ENCODE results near the gene FAM216A. TPM values are rescaled to one million over a fixed set of nuclear protein-coding genes. Genes with fewer than 3 reads are reported as not detected.
"Not testable (repeated sequence)": the region's sequence is repeated elsewhere in the genome, so short reads cannot be mapped to it uniquely, and the experiment has no call there.

FAM216A gene
- total and polyA plus RNA-seq, 2 of the 4 experiments (the other 2 are of a cell fraction): 14.0 to 31.1 TPM

GRCh38 chr12:110516995-110517394 lies 48.4 kb downstream of the FAM216A start:
- no peaks in the 10 kb centered on the region for H3K9me3 ChIP-seq (ENCODE audit: control insufficient read depth, insufficient read depth, low read length)
- WGBS, 2 experiments (ENCODE audit: extremely low coverage in 2 of 2, insufficient read length in 1 of 2): no CpG with 5 or more reads among the region's 3 CpGs
- ChIA-PET CTCF (no interaction called here), POLR2A (ENCODE audit: unreplicated experiment) (no interaction called here)
- no peak overlapping the region for H3K9ac ChIP-seq (ENCODE audit: low read depth, low read length)
- no peak overlapping the region for H3K4me3 ChIP-seq (ENCODE audit: insufficient read depth, low read depth, low read length)
- no peak overlapping the region for H2BK20ac ChIP-seq (ENCODE audit: low read depth, low read length)
- in situ Hi-C loops (cut with MboI; ENCODE audit: low sequenced_read_pairs): no loop called here
- dilution Hi-C loops (cut with HindIII; ENCODE audit: low sequenced_read_pairs, unreplicated experiment): no loop called here
- no peak overlapping the region for H2BK15ac ChIP-seq (ENCODE audit: low read depth, low read length)
- H3K23ac ChIP-seq (ENCODE audit: low read depth, low read length): no peak overlapping the region
- H3K18ac ChIP-seq (ENCODE audit: low read depth, low read length): no peak overlapping the region
- ATAC-seq (ENCODE audit: low read depth): no peak
- no peak overlapping the region for H4K8ac ChIP-seq (ENCODE audit: low read depth in 2 of 2, low read length in 2 of 2)
- no peaks in the 10 kb centered on the region for H3K4me1 ChIP-seq (ENCODE audit: control insufficient read depth, insufficient read depth, low read length)
- H3K56ac ChIP-seq (ENCODE audit: extremely low read depth, insufficient read depth, low read length): no peak overlapping the region
- no peak for TF ChIP-seq ELK1 (IDR thresholded peaks at IDR 0.05; ENCODE audit: borderline replicate concordance, low read depth, low read length)
- no peaks in the 10 kb centered on the region for H3K79me1 ChIP-seq (ENCODE audit: low read depth in 1 of 2, low read length in 2 of 2)
- no peaks in the 10 kb centered on the region for H3K36me3 ChIP-seq (ENCODE audit: control insufficient read depth, insufficient read depth, low read length)
- H2BK120ac ChIP-seq (ENCODE audit: low read depth, low read length): no peak overlapping the region
- H4K91ac ChIP-seq (ENCODE audit: insufficient read depth, low read depth, low read length): no peak overlapping the region
- no peak overlapping the region for H3K4ac ChIP-seq (ENCODE audit: low read depth, low read length)
- no peaks in the 10 kb centered on the region for H4K20me1 ChIP-seq (ENCODE audit: insufficient read depth, low read length)
- no peak overlapping the region for H2BK5ac ChIP-seq (ENCODE audit: low read depth, low read length, poor library complexity, severe bottlenecking)
- no peak overlapping the region for H3K27ac ChIP-seq (ENCODE audit: insufficient read depth, low read length)
- no peak for DNase-seq
- no peak overlapping the region for H2AFZ ChIP-seq (replicated peaks; ENCODE audit: low read length, poor library complexity)
- no peaks in the 10 kb centered on the region for H3K27me3 ChIP-seq (ENCODE audit: control insufficient read depth, insufficient read depth, low read length)
- no peak overlapping the region for H3K4me2 ChIP-seq (ENCODE audit: low read depth, low read length)
- H2AK9ac ChIP-seq (replicated peaks; ENCODE audit: low read depth, low read length, poor library complexity): no peak overlapping the region
- H3K9me1 ChIP-seq (ENCODE audit: insufficient read depth, low read length): no peaks in the 10 kb centered on the region
- no peak overlapping the region for H4K5ac ChIP-seq (ENCODE audit: low read depth, low read length)
- no peak overlapping the region for H2AK5ac ChIP-seq (ENCODE audit: low read depth, low read length)
- no peak overlapping the region for H3K14ac ChIP-seq (replicated peaks; ENCODE audit: low read depth, low read length)
- BruUV-seq (replicated peaks): no TSS peak
- intact Hi-C loops (cut with micrococcal nuclease): no loop called here

DNA sequence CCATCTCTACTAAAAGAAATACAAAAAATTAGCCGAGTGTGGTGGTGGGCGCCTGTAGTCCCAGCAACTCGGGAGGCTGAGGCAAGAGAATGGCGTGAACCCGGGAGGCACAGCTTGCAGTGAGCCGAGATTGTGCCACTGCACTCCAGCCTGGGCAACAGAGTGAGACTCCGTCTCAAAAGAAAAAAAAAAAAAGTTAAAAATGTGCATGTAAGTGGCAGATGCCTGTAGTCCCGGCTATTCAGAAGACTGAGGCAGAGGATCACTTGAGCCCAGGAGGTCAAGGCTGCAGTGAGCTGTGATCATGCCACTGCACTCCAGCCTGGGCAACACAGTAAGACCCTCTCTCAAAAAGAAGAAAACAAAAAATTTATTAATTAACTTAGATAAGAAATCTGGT lies 49.4 kb downstream of the FAM216A start:
- H3K14ac ChIP-seq (replicated peaks; ENCODE audit: low read depth, low read length); H2BK20ac ChIP-seq (ENCODE audit: low read depth, low read length); H3K36me3 ChIP-seq (ENCODE audit: control insufficient read depth, insufficient read depth, low read length); in situ Hi-C loops (cut with MboI; ENCODE audit: low sequenced_read_pairs); H2BK5ac ChIP-seq (ENCODE audit: low read depth, low read length, poor library complexity, severe bottlenecking); H4K91ac ChIP-seq (ENCODE audit: insufficient read depth, low read depth, low read length); intact Hi-C loops (cut with micrococcal nuclease); H3K9me1 ChIP-seq (ENCODE audit: insufficient read depth, low read length); POLR2A ChIA-PET (ENCODE audit: unreplicated experiment); H3K9ac ChIP-seq (ENCODE audit: low read depth, low read length); dilution Hi-C loops (cut with HindIII; ENCODE audit: low sequenced_read_pairs, unreplicated experiment); H4K20me1 ChIP-seq (ENCODE audit: insufficient read depth, low read length); DNase-seq; H3K4me3 ChIP-seq (ENCODE audit: insufficient read depth, low read depth, low read length); H3K23ac ChIP-seq (ENCODE audit: low read depth, low read length); H2AK9ac ChIP-seq (replicated peaks; ENCODE audit: low read depth, low read length, poor library complexity); H3K79me1 ChIP-seq (ENCODE audit: low read depth in 1 of 2, low read length in 2 of 2); H3K9me3 ChIP-seq (ENCODE audit: control insufficient read depth, insufficient read depth, low read length); H3K4ac ChIP-seq (ENCODE audit: low read depth, low read length); CTCF ChIA-PET; H4K8ac ChIP-seq (ENCODE audit: low read depth in 2 of 2, low read length in 2 of 2); H2AFZ ChIP-seq (replicated peaks; ENCODE audit: low read length, poor library complexity); H3K4me2 ChIP-seq (ENCODE audit: low read depth, low read length); H2AK5ac ChIP-seq (ENCODE audit: low read depth, low read length); H2BK15ac ChIP-seq (ENCODE audit: low read depth, low read length); H3K18ac ChIP-seq (ENCODE audit: low read depth, low read length); ATAC-seq (ENCODE audit: low read depth); H3K4me1 ChIP-seq (ENCODE audit: control insufficient read depth, insufficient read depth, low read length); H3K56ac ChIP-seq (ENCODE audit: extremely low read depth, insufficient read depth, low read length); H3K27ac ChIP-seq (ENCODE audit: insufficient read depth, low read length); H3K27me3 ChIP-seq (ENCODE audit: control insufficient read depth, insufficient read depth, low read length); BruUV-seq (replicated peaks); H2BK120ac ChIP-seq (ENCODE audit: low read depth, low read length); H4K5ac ChIP-seq (ENCODE audit: low read depth, low read length): not testable (repeated sequence)
- 91% methylated on average over 5 of the region's 8 CpGs; no CpG with 5 or more reads in 1 of the 2 experiments for WGBS, 2 experiments (ENCODE audit: extremely low coverage in 2 of 2, insufficient read length in 1 of 2)

Measured in IMR-90 (cell line).